A549 (cell line): ENCODE data around the gene SUPT20HL2. TPM values are rescaled to one million over a fixed set of nuclear protein-coding genes. Genes with fewer than 3 reads are reported as not detected.

ENCODE experiments used
- ATAC-seq, 2 experiments: fragments of 200-7000 bp in 1 of 2; fragments of >200 bp in 1 of 2; cut with Nextera tagmentation in 1 of 2; cut with Tn5 transposase in 1 of 2; 3 replicates each; pipeline versions ENCODE4 v1.8.0 to v1.9.1; 2018 to 2020; ENCODE audit warnings: mild to moderate bottlenecking in 1 of 2, moderate library complexity in 1 of 2
- CTCF ChIA-PET: fragments of 300-600 bp; sonication (Branson Sonifier 250); formaldehyde crosslinking; extraction: SDS; loops from one replicate; lab custom pipeline; 2021; ENCODE audit warnings: antibody characterized with exemption, inconsistent platforms; lab: Yijun Ruan, JAX
- POLR2A ChIA-PET: fragments of 350-600 bp; formaldehyde crosslinking; extraction: SDS; loops from one replicate; lab custom pipeline; 2021; ENCODE audit warnings: antibody characterized with exemption, inconsistent platforms; lab: Yijun Ruan, JAX
- DNase-seq, 2 experiments: peaks; one replicate each; pipeline versions ENCODE4 v3.0.0 to v3.0.0-alpha.2; 2011 to 2016; ENCODE audit warnings: low read depth in 1 of 2, low spot score in 1 of 2
- FAIRE-seq: peaks from 2 replicates; lab custom pipeline; 2011; peaks lifted over from hg19 to GRCh38; lab: Jason Lieb, UNC
- H3K27ac ChIP-seq, 2 experiments: fragments of >200 bp; sonication (Bioruptor Twin); formaldehyde crosslinking; 3 replicates each; pipeline ENCODE4 v1.5.1; 2016 to 2017
- H3K4me1 ChIP-seq: fragments of >200 bp; sonication (Bioruptor Twin); formaldehyde crosslinking; 3 replicates; pipeline ENCODE4 v1.6.1; 2016
- H3K4me2 ChIP-seq: fragments of >200 bp; sonication (Bioruptor Twin); formaldehyde crosslinking; 3 replicates; pipeline ENCODE4 v1.6.1; 2016
- H3K4me3 ChIP-seq: fragments of >200 bp; sonication (Bioruptor Twin); formaldehyde crosslinking; 3 replicates; pipeline ENCODE4 v1.5.1; 2016
- H3K9me3 ChIP-seq: fragments of >200 bp; sonication (Bioruptor Twin); formaldehyde crosslinking; 3 replicates; pipeline ENCODE4 v1.6.1; 2016
- CTCF ChIP-seq: fragments of >200 bp; sonication (Bioruptor Twin); formaldehyde crosslinking; IDR thresholded peaks from 3 replicates; pipeline ENCODE4 v1.5.1; 2016
- EHF ChIP-seq: fragments of 250-450 bp; sonication (Bioruptor Pico); IDR thresholded peaks from 2 replicates; pipeline ENCODE4 v1.5.0; 2020; ENCODE audit warnings: mild to moderate bottlenecking
- HDAC2 ChIP-seq: fragments of 200-600 bp; sonication (generic); IDR thresholded peaks from 2 replicates; pipeline ENCODE4 v1.6.1; 2016
- HES2 ChIP-seq: fragments of >200 bp; sonication (Bioruptor Twin); formaldehyde crosslinking; IDR thresholded peaks from 2 replicates; pipeline ENCODE4 v1.6.1; 2016
- HMGXB4 ChIP-seq: fragments of 250-450 bp; sonication (Bioruptor Pico); IDR thresholded peaks from 2 replicates; pipeline ENCODE4 v1.5.0; 2021; ENCODE audit warnings: mild to moderate bottlenecking, moderate library complexity, borderline replicate concordance
- HOXB13 ChIP-seq: fragments of 250-450 bp; sonication (Bioruptor Pico); IDR thresholded peaks from 2 replicates; pipeline ENCODE4 v1.5.0; 2020; ENCODE audit warnings: low read depth, mild to moderate bottlenecking, moderate library complexity
- KDM5A ChIP-seq: fragments of 200-600 bp; sonication (generic); IDR thresholded peaks from 2 replicates; pipeline ENCODE4 v1.6.1; 2016; ENCODE audit warnings: antibody characterized with exemption, mild to moderate bottlenecking
- PBX3 ChIP-seq: IDR thresholded peaks from 2 replicates; pipeline ENCODE4 v1.6.1; 2012
- POLR2A ChIP-seq: IDR thresholded peaks from 2 replicates; pipeline ENCODE4 v1.6.1; 2012; ENCODE audit warnings: mild to moderate bottlenecking, low read length
- REST ChIP-seq: fragments of 200-600 bp; sonication (generic); IDR thresholded peaks from 2 replicates; pipeline ENCODE4 v1.6.1; 2016; ENCODE audit warnings: antibody characterized with exemption, mild to moderate bottlenecking, moderate library complexity
- ZFP36 ChIP-seq: fragments of 450-650 bp; IDR thresholded peaks from 2 replicates; pipeline ENCODE4 v1.6.1; 2014; ENCODE audit warnings: borderline replicate concordance; ENCODE audit not compliant: partially characterized antibody
- ZSCAN20 ChIP-seq: fragments of 250-450 bp; sonication (Bioruptor Pico); IDR thresholded peaks from 2 replicates; pipeline ENCODE4 v1.8.0; 2022; ENCODE audit warnings: mild to moderate bottlenecking, moderate library complexity
- WGBS: methylation state at CpG from one replicate; pipeline ENCODE4 v1.1.6; 2017; ENCODE audit errors: missing lambda C conversion rate; 5-methylcytosine and 5-hydroxymethylcytosine counted together
- polyA plus RNA-seq, 4 experiments: library from polyadenylated mRNA; depleted of rRNA in 3 of 4; stranded (reverse); fragments of >200 nt; fragmentation: RNase III in 1 of 4; extraction: RNeasy Plus Mini Kit Qiagen cat#74134 plus additional on column Dnase treatment in 1 of 4; gene quantifications; 2 replicates in 3 of 4; 3 replicates in 1 of 4; pipeline ENCODE4 v1.2.3, GENCODE V29; 2011 to 2017

The SUPT20HL2 gene
- polyA plus RNA-seq, 2 of the 4 experiments (the other 2 are of a cell fraction) = not detected

GRCh38 chrX:24283127-24283794, 30.6 kb downstream of the SUPT20HL2 start:
- H3K27ac ChIP-seq = no peak overlapping the region
- ATAC-seq (no peak), FAIRE-seq (no peak), DNase-seq (no peak)
- H3K4me3 ChIP-seq = no peak overlapping the region
- CTCF ChIA-PET = interaction anchor here (0.6 kb wide), 1 partner anchor 216 kb away, joined by 3 read pairs; no protein-coding TSS in a partner anchor
- H3K4me1 ChIP-seq = no peaks in the 10 kb centered on the region
- no peaks in the 10 kb centered on the region for H3K9me3 ChIP-seq
- H3K4me2 ChIP-seq = no peak overlapping the region
- POLR2A ChIA-PET = interaction anchor here (0.7 kb wide), 1 partner anchor 288 kb away, joined by 3 read pairs; no protein-coding TSS in a partner anchor
- 64% methylated on average over 2 of the region's 2 CpGs for WGBS
- no peak for TF ChIP-seq HES2

GRCh38 chrX:24282381-24283126, 31.3 kb downstream of the SUPT20HL2 start:
- no peak for ATAC-seq
- FAIRE-seq = no peak

GRCh38 chrX:24277405-24277804, 36.5 kb downstream of the SUPT20HL2 start:
- DNase-seq = no peak
- Histone ChIP-seq H3K4me1 (no peaks in the 10 kb centered on the region), H3K9me3 (no peaks in the 10 kb centered on the region), H3K4me3 (no peak overlapping the region)
- 97% methylated on average over 5 of the region's 5 CpGs for WGBS
- POLR2A ChIA-PET = no interaction called here
- TF ChIP-seq HES2 (no peak), KDM5A (no peak), PBX3 (no peak), EHF (no peak), REST (no peak), HMGXB4 (CRISPR knock-in tag) (no peak), ZFP36 (no peak), HOXB13 (CRISPR knock-in tag) (no peak), POLR2A (no peak), HDAC2 (no peak), ZSCAN20 (no peak)
- TF ChIP-seq, all 56 proteins: peak for 0
- Histone ChIP-seq H3K27ac (no peak overlapping the region), H3K4me2 (no peak overlapping the region)
- FAIRE-seq = no peak
- no peak for ATAC-seq
- CTCF ChIA-PET = no interaction called here

More at GRCh38 chrX:24282381-24283126, 31.3 kb downstream of the SUPT20HL2 start:
- H3K4me1 ChIP-seq = no peaks in the 10 kb centered on the region
- H3K4me2 ChIP-seq = no peak overlapping the region
- no peak overlapping the region for H3K4me3 ChIP-seq
- no peak for DNase-seq
- ChIA-PET CTCF (interaction anchor here (0.6 to 0.9 kb wide), 3 partner anchors 11 to 394 kb away, joined by 3 read pairs; no protein-coding TSS in a partner anchor), POLR2A (interaction anchor here (0.7 kb wide), 1 partner anchor 288 kb away, joined by 3 read pairs; no protein-coding TSS in a partner anchor)
- TF ChIP-seq EHF (no peak), POLR2A (no peak), CTCF (no peak)
- WGBS = 75% methylated on average over 12 of the region's 12 CpGs
- H3K9me3 ChIP-seq = no peaks in the 10 kb centered on the region
- no peak overlapping the region for H3K27ac ChIP-seq
